K562 (cell line): ENCODE data around the gene PEX5L. TPM values are rescaled to one million over a fixed set of nuclear protein-coding genes. Genes with fewer than 3 reads are reported as not detected.

ENCODE experiments used
- ATAC-seq: fragments of 200-7000 bp; cut with Tn5 transposase; 3 replicates; pipeline ENCODE4 v1.9.1; 2020; ENCODE audit warnings: moderate library complexity
- BruUV-seq: library from RNA; stranded (reverse); fragments of 400-500 nt; replicated peaks from 2 replicates; lab custom pipeline; 2021; lab: Mats Ljungman, UMichigan
- CTCF ChIA-PET: fragments of 300-600 bp; formaldehyde crosslinking; extraction: SDS; loops from one replicate; lab custom pipeline; 2021; ENCODE audit warnings: low intra/inter-chr PET ratio; lab: Yijun Ruan, JAX
- POLR2A ChIA-PET: fragments of 300-600, 350-650 bp; sonication (Branson Sonifier 250); formaldehyde crosslinking; extraction: SDS; loops from one replicate; lab custom pipeline; 2021; ENCODE audit warnings: antibody characterized with exemption, inconsistent platforms; lab: Yijun Ruan, JAX
- DNase-seq, 4 experiments: peaks; one replicate each; pipeline versions ENCODE4 v3.0.0 to v3.0.0-alpha.2; 2011 to 2018; ENCODE audit warnings: low spot score in 3 of 4, mixed read lengths in 3 of 4; ENCODE audit errors: extremely low read depth in 1 of 4
- FAIRE-seq: peaks from 2 replicates; lab custom pipeline; 2011; peaks lifted over from hg19 to GRCh38; lab: Jason Lieb, UNC
- H2AFZ ChIP-seq: 2 replicates; pipeline ENCODE4 v1.6.0; 2011; ENCODE audit warnings: low read depth, low read length, control low read depth, inconsistent platforms
- H3K27ac ChIP-seq: fragments of 200-600 bp; 3 replicates; pipeline ENCODE4 v1.8.0; 2011; ENCODE audit warnings: low read depth, mild to moderate bottlenecking, control low read depth, inconsistent platforms, low read length, moderate library complexity, mixed read lengths; ENCODE audit errors: extremely low read depth
- H3K27me3 ChIP-seq, 2 experiments: fragments of 300-600 bp in 1 of 2; 2 replicates in 1 of 2; 3 replicates in 1 of 2; pipeline versions ENCODE4 v1.6.0 to v1.8.0; 2011; ENCODE audit warnings: inconsistent platforms in 2 of 2, low read length in 2 of 2, mild to moderate bottlenecking in 1 of 2, mixed read lengths in 1 of 2, moderate library complexity in 1 of 2; ENCODE audit not compliant: control insufficient read depth in 2 of 2, insufficient read depth in 2 of 2
- H3K36me3 ChIP-seq: fragments of 300-600 bp; 3 replicates; pipeline ENCODE4 v1.8.0; 2011; ENCODE audit warnings: mild to moderate bottlenecking, low read length, inconsistent platforms; ENCODE audit not compliant: control insufficient read depth, insufficient read depth
- H3K4me1 ChIP-seq, 2 experiments: fragments of 200-600 bp in 1 of 2; replicated peaks in 1 of 2; 2 replicates in 1 of 2; 3 replicates in 1 of 2; pipeline versions ENCODE4 v1.5.1 to v1.8.0; 2011; ENCODE audit warnings: inconsistent platforms in 2 of 2, low read length in 2 of 2, mild to moderate bottlenecking in 1 of 2, mixed read lengths in 1 of 2, moderate library complexity in 1 of 2; ENCODE audit not compliant: control insufficient read depth in 2 of 2, insufficient read depth in 2 of 2
- H3K4me2 ChIP-seq: 2 replicates; pipeline ENCODE4 v1.6.1; 2011; ENCODE audit warnings: low read length, control low read depth, inconsistent platforms, mixed read lengths; ENCODE audit not compliant: insufficient read depth
- H3K4me3 ChIP-seq: fragments of 200-600 bp; sonication (generic), shearing (Covaris generic); 2 replicates; pipeline ENCODE4 v1.5.1; 2016; ENCODE audit warnings: control low read depth, inconsistent platforms
- H3K79me2 ChIP-seq: fragments of 200-600 bp; 3 replicates; pipeline ENCODE4 v1.8.0; 2011; ENCODE audit warnings: low read length, inconsistent platforms; ENCODE audit not compliant: control insufficient read depth, insufficient read depth
- H3K9ac ChIP-seq, 2 experiments: 2 replicates each; pipeline versions ENCODE4 v1.6.0 to v1.6.1; 2011; ENCODE audit warnings: low read depth in 2 of 2, low read length in 2 of 2, control low read depth in 1 of 2, inconsistent platforms in 1 of 2, mild to moderate bottlenecking in 1 of 2, mixed read lengths in 1 of 2; ENCODE audit not compliant: insufficient read depth in 1 of 2
- H3K9me1 ChIP-seq: one replicate; pipeline ENCODE4 v1.6.0; 2011; ENCODE audit warnings: inconsistent platforms, mild to moderate bottlenecking, low read length, moderate library complexity; ENCODE audit not compliant: control insufficient read depth, insufficient read depth
- H3K9me3 ChIP-seq: replicated peaks from 2 replicates; pipeline ENCODE4 v1.5.1; 2011; ENCODE audit warnings: low read depth, low read length, inconsistent platforms; ENCODE audit not compliant: control insufficient read depth, insufficient read depth
- H4K20me1 ChIP-seq: replicated peaks from 2 replicates; pipeline ENCODE4 v1.6.1; 2011; ENCODE audit warnings: low read length, inconsistent platforms, mixed read lengths; ENCODE audit not compliant: control insufficient read depth, insufficient read depth
- BRF1 ChIP-seq: IDR thresholded peaks from 3 replicates; pipeline ENCODE4 v1.6.1; 2011; ENCODE audit warnings: borderline replicate concordance, mild to moderate bottlenecking; ENCODE audit not compliant: insufficient read length; ENCODE audit errors: extremely low read depth
- CGGBP1 ChIP-seq: fragments of 250-450 bp; sonication (Bioruptor Pico); IDR thresholded peaks from 2 replicates; pipeline ENCODE4 v1.9.0; 2021; ENCODE audit warnings: mild to moderate bottlenecking
- GTF2F1 ChIP-seq: IDR thresholded peaks from 2 replicates; pipeline ENCODE4 v1.6.1; 2011; ENCODE audit warnings: low read depth, low read length, improper control_type of control experiment
- MTA1 ChIP-seq: fragments of 450-650 bp; IDR thresholded peaks from 2 replicates; pipeline ENCODE4 v1.6.1; 2017; ENCODE audit warnings: borderline replicate concordance
- MTA3 ChIP-seq: fragments of 450-650 bp; formaldehyde crosslinking; IDR thresholded peaks from 2 replicates; pipeline ENCODE4 v1.6.1; 2017; ENCODE audit warnings: mild to moderate bottlenecking, borderline replicate concordance
- NKRF ChIP-seq: fragments of 450-650 bp; IDR thresholded peaks from 2 replicates; pipeline ENCODE4 v1.6.1; 2016; ENCODE audit warnings: borderline replicate concordance
- SMARCC2 ChIP-seq: fragments of 450-650 bp; IDR thresholded peaks from 2 replicates; pipeline ENCODE4 v1.6.1; 2017; ENCODE audit warnings: antibody characterized with exemption, moderate library complexity, mild to moderate bottlenecking, low read depth
- WGBS: fragments of 100-300 bp; shearing (Covaris generic); methylation state at CpG from one replicate; pipeline ENCODE4 v1.1.6; 2016; ENCODE audit warnings: low coverage, mixed read lengths; ENCODE audit not compliant: insufficient coverage; ENCODE audit errors: missing lambda C conversion rate; 5-methylcytosine and 5-hydroxymethylcytosine counted together
- in situ Hi-C: fragments of 300-500 bp; cut with MboI; formaldehyde crosslinking; loops from 4 replicates; pipeline ENCODE4 v1.15.0; 2018; ENCODE audit warnings: inconsistent platforms, mixed read lengths
- intact Hi-C: fragments of 100-400 bp; cut with micrococcal nuclease; formaldehyde crosslinking; loops from 2 replicates; pipeline ENCODE4 v1.14.2; 2022
- polyA plus RNA-seq, 8 experiments: library from polyadenylated mRNA; depleted of rRNA in 4 of 8; stranded (reverse) in 5 of 8; unstranded in 3 of 8; fragments of >200 nt; fragmentation: Nextera tagmentation in 2 of 8; fragmentation: Illumina TruSeq in 1 of 8; extraction: Ambion mirVana in 2 of 8; extraction: Trizol in 1 of 8; gene quantifications; 2 replicates each; pipeline versions ENCODE4 v1.2.1 to v1.2.3, GENCODE V29; 2011 to 2014; ENCODE audit warnings: inconsistent platforms in 1 of 8, missing spikeins in 1 of 8
- total RNA-seq, 7 experiments: library from RNA; depleted of rRNA in 6 of 7; stranded (reverse); fragments of >200 nt in 6 of 7; fragmentation: Illumina TruSeq in 2 of 7; extraction: Trizol in 2 of 7; gene quantifications; 2 replicates each; pipeline versions ENCODE4 v1.2.1 to v1.2.3, GENCODE V29; 2011 to 2021; ENCODE audit warnings: low replicate concordance in 1 of 7
- TF ChIP-seq, protein P1 (sequence below): fragments of 150-350 bp; conservative IDR thresholded peaks from 2 replicates; pipeline ENCODE4 v1.6.1; 2014; ENCODE audit warnings: low read length

PEX5L gene
- total and polyA plus RNA-seq, 9 of the 15 experiments (the other 6 are each of a cell fraction or from before 2014, with no cell fraction given): not detected

DNA sequence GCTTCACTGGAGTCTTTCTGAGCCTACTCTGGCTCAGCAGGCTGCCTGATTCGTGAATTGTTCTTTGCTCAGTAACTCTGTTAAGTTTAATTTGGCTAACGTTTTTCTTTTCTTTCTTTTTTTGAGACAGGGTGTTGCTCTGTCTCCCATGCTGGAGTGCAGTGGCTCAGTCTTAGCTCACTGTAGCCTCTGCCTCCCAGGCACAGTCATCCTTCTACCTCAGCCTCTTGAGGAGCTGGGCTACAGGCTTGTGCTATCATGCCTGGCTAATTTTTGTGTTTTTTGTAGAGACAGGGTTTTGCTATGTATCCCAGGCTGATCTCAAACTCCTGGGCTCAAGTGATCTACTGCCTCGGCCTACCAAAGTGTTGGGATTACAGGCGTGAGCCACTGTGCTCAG lies 165.0 kb downstream of the PEX5L start:
- Histone ChIP-seq H3K9me1 (no peaks in the 10 kb centered on the region), H3K27me3 (no peaks in the 10 kb centered on the region), H3K4me2 (no peak overlapping the region), H3K4me3 (no peak overlapping the region), H3K9me3 (no peaks in the 10 kb centered on the region), H3K9ac (no peak overlapping the region), H3K27ac (no peak overlapping the region), H4K20me1 (no peaks in the 10 kb centered on the region), H3K4me1 (no peaks in the 10 kb centered on the region), H3K79me2 (no peaks in the 10 kb centered on the region), H3K36me3 (no peaks in the 10 kb centered on the region), H2AFZ (no peak overlapping the region)
- DNase-seq: no peak
- intact Hi-C loops: no loop called here
- in situ Hi-C loops: no loop called here
- WGBS: 0% methylated on average over 4 of the region's 4 CpGs
- FAIRE-seq: no peak
- CTCF ChIA-PET: no interaction called here
- TF ChIP-seq NKRF: no peak
- no peak for TF ChIP-seq MTA3
- no peak for TF ChIP-seq MTA1
- TF ChIP-seq BRF1: no peak
- TF ChIP-seq CGGBP1 (CRISPR knock-in tag): no peak
- TF ChIP-seq, protein P1, sequence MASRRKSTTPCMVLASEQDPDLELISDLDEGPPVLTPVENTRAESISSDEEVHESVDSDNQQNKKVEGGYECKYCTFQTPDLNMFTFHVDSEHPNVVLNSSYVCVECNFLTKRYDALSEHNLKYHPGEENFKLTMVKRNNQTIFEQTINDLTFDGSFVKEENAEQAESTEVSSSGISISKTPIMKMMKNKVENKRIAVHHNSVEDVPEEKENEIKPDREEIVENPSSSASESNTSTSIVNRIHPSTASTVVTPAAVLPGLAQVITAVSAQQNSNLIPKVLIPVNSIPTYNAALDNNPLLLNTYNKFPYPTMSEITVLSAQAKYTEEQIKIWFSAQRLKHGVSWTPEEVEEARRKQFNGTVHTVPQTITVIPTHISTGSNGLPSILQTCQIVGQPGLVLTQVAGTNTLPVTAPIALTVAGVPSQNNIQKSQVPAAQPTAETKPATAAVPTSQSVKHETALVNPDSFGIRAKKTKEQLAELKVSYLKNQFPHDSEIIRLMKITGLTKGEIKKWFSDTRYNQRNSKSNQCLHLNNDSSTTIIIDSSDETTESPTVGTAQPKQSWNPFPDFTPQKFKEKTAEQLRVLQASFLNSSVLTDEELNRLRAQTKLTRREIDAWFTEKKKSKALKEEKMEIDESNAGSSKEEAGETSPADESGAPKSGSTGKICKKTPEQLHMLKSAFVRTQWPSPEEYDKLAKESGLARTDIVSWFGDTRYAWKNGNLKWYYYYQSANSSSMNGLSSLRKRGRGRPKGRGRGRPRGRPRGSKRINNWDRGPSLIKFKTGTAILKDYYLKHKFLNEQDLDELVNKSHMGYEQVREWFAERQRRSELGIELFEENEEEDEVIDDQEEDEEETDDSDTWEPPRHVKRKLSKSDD: no peak
- no peak for TF ChIP-seq SMARCC2
- TF ChIP-seq GTF2F1: no peak
- no peak for ATAC-seq
- no TSS peak for BruUV-seq
- POLR2A ChIA-PET: interaction anchor here (0.6 kb wide), 1 partner anchor 64 kb away, joined by 3 read pairs; no protein-coding TSS in a partner anchor
